Stimulated activated CD8-positive, alpha-beta memory T cell treated with anti-CD3 and anti-CD28 coated beads, Interleukin-4, amount 100 ng/mL, for 4 hours (primary cell): ENCODE data around the gene MEIS1.

ENCODE experiments used
- DNase-seq, 2 donors: peaks; one replicate each; pipeline ENCODE4 v3.0.0-alpha.2; 2020; ENCODE audit warnings: low read depth in 2 of 2, low spot score in 1 of 2

The MEIS1 gene

DNA sequence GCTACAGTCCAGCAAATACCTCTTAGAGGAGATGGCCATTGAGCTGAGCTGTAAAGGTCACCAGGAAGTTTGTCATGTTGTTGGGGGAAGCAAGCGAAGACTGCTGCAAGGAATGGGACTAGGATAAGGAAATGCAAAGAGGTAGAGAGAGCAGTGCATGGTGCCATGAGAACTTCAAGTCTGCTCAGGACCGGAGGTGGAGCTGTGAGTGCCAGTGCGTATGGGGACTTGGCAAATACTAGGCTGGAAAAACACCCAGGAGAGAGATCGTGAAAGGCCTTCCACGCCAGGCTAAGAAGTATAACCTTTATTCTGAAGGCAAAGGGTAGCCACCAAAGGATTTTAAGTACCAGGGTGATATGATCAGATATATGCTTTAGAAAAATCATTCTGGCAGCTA lies 71.3 kb downstream of the MEIS1 start:
- no peak for DNase-seq

DNA sequence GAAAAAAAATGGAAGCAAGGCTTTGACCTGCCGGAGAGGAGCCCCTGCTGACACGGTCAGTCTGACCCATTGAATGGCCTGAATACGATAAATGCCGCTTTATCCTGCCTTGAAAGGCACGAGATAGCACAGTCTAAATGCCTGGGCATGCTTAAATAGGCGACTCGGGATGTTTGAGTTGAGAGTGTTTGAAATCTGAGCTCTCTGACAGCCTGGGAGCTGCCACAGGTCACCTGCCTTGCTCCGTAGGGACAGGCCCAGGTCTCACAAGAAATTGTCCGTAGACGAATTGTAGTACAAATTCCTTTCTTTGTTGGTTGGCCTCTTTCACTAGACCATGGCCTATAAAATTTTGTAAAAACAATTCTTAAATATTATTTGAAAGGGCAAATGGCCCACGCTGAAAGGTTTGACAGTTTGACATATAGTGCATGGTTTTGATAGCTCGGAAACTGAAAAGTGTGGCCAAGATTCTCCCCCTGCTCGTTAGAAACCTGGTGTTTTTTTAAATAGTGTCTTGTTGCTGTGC lies 72.8 kb downstream of the MEIS1 start:
- DNase-seq: no peak

DNA sequence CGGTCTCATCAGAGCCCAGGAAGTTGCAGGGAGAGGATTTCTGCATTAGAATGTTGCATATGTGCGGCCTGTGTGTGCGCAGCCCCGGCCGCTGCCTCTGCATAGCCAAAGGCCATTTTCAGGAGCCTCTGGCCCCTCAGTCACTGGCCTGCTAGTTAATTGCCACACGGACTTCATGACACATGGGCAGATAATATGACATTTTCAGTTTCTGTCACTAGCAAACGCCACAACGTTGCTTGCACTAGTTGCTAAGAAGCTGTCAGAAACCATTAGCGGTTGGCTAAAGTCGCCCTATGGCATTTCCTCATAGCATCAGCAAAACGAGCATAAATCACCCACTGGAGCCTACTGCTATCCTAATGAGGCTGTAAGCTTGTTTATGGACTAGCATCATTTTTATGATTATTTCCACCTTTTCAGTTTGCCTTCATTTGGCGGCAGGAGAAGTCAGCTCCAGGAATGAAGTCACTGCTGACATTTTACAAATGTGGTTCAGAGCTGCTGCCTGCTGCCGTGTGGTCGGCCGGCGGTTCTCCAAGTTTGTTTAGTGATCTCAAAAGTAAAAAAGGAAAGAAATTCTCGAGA lies 73.7 kb downstream of the MEIS1 start:
- DNase-seq: no peak

DNA sequence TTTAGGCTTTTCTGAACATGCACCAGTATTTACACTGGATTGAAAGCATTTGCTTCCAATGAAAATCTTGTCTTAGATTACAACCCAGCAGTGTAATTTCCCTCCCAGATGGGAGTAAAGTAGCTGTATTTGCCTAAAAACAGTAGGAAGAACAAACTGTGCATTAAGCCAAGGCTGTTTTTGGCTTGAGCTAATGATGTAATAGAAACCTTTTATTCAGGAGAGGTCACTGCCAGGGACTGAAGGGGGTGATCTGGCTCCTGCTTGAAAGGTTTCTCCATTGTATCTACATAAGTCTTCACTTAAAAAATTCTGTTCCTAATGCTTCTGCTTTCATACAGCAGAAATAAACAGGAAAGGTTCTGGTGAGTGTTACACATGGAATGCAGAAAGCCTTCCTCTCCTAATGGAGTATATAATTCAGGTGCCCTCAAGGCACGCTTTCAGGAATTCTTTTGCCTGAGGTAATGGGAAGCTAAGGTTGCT lies 74.4 kb downstream of the MEIS1 start:
- no peak for DNase-seq

DNA sequence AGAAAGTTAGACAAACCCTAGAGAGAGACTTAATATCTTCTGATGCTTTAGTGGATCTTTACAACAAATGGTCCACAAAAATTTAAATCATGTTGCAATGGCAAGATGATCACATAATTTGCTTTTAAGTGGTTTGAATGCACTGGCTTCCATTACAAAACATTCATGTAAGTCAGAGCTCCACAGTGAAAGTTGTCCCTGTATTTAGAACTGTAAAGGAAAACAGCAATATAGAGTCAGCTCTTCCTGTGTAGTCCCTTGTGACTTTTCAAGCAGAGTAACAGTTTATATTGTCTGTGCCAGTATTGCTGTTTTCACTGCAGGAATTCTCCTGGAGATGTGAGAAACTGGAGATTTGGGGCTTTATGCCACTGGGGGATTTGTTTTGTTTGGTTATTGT lies 77.7 kb downstream of the MEIS1 start:
- DNase-seq: no peak

DNA sequence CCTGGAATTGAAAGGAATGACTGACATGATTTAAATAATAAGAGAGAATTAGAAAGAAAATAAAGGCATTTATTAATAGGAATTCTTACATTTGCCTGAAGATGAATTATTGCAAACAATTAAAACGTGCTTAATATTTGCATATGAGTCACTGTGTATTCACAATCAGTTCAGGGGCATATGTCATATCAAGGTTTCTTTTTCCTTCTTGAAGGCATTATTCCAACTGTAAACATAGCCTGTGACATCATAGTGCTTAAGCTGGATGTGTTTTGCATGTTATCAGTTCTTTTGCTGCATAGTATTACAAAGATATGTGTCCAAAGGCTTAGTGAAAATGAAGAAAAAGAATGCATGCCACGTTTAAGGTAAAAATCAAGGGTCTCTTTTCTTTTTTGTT lies 80.8 kb downstream of the MEIS1 start:
- no peak for DNase-seq

DNA sequence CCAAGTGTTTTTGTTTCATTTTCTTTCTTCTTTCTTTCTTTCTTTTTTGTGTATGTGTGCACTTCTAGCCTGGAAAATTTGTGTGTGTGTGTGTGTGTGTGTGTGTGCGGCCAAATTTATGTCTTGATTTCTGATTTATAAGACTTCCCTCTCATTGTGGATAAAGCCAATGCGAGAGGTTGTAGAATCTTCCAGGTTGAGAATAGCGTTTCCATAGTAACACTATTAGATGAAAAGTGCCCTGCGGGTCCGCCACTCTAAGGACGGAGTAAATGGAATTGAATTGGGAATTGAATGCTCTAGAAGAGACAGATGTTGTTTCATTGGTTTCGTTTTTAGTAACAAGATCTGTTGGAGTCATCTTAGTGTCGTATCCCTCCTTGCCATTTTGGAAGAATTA lies 81.6 kb downstream of the MEIS1 start:
- DNase-seq: no peak

DNA sequence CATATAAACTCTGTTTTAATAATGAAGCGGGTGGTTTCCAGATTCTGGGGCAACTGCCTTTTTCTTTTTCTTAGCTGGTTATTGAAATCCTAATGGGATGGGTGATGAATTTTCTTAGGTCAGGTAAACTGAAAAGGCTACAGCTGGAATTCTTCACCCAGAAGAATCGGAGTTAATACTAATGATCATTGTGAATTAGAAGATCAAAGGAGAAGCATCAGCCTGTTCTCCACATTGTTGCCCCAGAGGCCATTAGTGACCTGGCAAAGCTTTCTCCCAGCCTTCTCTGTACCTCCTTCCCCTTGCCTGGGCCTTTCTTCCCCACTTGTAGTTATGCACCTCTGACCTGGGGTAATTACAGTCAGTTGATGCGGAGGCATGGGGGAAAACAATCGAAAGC lies 82.8 kb downstream of the MEIS1 start:
- DNase-seq: no peak

DNA sequence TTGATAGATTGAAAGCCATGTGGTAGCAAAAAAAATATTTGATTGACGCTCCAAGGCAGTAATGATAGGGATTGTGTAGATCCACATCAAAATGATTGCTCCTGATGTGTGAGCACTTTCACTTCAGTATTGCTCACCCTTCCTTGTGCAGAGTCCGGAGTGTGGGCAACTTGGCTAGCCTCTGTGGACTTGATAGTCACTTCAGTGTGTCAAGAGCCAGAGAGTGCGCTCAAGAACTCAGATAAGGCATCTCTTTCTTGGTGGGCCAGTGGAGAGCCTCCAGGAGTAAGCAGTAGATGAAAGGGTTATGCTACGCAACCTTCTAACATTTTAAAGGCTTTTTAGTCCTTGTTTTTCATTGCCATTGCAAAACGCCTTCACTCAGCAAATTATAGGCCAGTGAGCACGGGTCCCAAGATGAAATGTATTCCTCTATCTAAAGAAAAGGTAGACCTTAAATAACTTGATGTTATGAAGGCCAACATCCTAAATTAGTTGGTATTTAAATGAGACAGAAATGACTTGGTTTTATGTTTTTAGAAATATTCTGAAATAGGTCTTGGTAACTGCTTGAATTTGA lies 84.4 kb downstream of the MEIS1 start:
- no peak for DNase-seq

DNA sequence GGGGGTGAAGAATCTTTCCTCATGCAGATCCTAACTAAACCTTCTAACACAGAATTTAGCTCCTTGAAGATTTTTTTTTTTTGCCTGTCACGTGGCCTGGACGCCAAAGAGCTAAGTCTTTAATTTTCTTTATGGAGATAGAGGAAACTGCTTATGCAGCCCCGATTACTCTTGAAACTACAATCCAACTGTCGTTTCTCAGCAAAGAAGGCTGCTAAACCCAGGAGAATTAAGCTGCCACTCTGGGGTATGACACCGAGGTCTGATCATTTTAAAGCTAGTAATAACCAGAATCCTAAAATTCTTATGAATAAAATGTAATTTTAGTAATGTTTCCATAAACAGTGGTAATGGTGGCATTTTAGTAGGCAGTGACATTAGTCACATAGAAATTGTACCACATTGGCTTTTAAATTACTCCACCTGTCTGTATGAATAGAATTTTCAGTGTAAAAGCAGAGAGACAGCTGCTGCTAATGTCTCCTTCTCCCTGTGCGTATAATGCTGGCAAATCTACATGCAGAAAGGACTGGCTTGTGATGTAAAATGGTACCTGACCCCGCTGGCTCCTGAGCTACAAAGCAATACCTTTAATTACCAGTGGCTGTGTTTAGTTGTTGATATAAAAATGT lies 86.5 kb downstream of the MEIS1 start:
- no peak for DNase-seq

DNA sequence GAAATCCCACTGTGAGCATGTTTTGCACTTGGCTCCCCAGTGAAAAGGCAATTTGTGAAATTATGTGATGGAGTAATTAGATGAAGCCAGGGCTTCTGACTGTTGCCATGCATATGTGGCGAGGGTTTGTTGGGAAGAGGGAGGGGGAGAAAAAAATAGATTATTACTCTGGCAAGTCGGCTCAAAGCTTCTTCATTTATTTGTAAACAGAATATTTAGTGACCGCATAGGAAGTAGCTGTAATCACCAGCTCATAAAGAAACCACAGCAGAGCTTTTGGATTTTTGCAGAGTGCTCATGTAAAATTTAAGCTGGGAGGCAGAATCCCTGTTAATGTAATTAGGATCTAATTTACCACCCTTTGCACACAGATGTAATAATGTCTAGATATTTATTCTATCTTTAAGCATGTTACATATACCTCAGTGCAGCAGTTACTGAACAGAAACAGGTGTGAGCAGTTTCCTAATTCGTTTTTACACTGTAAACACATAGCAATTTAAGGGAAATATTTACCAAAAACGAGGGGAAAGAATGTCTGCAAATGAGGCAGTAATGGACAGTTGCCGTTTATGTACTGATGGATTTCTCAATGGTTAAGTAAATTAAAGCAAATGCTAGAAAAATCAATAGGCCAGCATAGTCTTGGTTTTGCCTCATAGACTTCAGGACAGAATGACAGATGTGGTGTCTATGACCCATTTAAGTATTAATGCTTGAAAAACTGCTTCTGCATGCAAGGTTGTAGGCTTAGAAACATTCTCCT lies 87.9 kb downstream of the MEIS1 start:
- no peak for DNase-seq

DNA sequence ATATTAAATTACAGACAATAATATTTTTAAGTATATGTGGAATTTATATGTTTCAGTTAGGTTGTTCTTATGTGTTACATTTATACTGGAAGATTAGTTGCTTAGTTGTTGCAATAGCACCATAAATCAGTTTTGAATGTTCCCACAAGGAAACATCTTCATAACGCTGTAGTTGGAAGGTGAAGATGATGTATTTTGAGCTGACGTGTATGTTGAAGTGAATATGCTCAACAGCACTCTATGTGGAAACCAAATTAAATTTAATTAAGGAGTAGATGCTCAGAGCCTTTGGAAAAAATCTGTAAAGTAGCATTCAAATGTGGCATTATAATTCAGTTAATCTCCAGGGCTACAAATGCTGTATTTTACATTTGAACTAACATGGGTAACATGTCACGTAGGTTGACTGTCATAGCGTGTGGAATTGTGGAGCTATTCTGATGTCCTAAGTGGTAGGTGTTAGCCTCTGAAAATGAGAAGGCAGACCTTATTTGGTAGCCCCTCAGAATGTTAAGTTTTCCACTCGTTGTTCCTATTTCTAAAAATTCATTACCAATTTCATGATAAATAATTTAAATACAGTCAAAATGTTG lies 88.5 kb downstream of the MEIS1 start:
- no peak for DNase-seq

DNA sequence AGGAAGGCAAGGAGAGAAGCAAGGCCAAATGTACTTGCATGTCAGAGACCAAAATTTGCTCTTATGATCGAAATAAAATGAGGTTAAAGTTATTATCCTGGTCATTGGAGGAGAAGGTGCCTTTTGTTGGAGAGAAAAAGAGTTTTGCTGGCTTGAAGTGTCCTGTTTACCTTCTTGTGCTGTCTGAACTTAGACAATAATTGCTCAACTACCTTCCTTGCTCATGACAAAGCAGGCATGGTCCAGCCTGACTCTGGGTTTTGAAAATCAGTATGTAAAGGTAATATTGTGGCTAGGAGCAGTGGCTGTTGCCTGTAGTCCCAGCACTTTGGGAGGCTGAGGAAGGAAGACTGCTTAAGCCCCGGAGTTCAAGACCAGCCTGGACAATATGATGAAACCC lies 89.1 kb downstream of the MEIS1 start:
- DNase-seq: no peak

DNA sequence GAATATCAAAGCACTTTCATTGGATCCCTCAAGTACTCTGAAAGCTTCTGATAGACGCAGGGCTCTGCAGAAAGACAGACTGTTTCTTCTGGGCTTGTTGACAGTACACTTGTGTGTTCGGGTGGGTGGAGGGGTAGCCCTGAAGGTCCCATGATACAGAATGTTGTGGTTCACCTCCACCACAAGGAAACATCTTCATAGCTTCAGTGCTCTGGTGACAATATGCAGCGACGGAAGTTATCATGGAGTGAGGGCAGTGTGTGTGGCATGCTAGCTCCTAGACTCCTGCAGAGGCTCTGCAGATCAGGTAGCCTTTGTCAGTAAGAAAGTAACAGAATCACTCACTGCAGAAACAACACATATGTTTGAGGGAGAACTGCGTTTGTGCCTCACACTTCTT lies 90.7 kb downstream of the MEIS1 start:
- DNase-seq: no peak

DNA sequence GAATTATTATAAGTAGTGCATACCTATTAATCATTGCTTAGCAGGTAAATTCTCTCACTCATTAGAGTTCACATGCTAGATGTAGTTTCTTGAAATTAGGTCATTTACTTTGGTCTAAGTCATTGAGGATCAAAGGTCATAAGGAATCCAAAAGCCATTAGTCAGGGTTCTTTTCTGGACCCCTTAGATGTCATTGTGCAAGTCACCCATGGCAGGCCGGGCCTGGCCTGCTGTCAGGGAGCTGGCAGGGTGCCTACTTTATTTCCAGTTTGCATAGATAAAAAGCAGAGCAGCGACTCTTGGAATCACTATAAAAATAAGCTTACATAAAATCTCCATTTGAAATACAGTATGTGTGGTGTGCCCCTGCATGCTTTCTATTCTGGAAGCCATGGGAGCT lies 91.3 kb downstream of the MEIS1 start:
- no peak for DNase-seq

DNA sequence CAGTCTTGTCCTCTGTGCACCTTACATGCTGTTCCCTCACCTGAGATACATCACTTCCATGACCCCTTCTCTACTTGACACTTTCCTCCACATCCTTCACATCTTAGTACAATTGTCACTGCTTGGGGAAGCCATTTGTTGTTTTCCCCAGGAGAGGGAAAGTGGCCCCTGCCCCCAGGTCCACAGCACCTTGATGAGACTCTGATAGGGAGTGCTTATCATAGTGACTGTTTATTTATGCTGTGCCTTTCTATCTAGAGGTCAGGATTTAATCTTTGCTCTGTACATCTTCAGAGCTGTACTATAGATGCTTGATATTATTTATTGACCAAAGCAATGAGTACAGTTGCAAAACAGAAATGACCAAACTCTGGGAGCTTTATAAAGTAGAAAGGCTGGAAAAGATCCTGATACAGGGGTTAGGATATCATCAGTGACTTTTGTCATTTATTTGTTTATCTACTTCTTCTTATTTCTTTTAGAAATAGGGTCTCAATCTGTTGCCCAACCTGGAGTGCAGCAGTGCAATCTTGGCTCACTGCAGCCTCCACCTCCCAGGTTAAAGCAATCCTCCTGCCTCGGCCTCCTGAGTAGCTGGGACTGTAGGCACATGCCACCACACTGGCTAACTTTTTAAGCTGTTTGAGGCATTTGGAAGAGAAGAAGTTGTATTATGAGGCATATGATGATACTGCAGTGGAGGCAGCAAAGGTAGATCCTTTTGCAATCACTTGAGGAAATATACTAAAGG lies 94.2 kb downstream of the MEIS1 start:
- no peak for DNase-seq

DNA sequence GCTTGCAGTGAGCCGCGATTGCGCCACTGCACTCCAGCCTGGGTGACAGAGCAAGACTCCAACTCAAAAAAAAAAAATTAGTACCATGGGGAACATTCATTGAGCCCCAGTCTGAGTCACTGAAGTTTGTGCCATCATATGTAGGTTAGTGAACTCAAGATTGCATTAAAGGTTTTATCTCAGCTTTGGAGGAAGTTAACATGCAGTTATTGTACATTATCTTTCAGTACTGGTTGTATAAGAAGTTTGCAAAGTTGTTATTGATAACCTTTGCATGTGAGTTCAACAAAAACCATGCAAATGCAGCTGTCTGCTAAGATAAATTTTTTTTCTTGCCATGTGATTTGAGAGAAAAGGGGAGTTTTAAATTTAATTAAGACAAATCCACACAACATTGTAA lies 95.7 kb downstream of the MEIS1 start:
- DNase-seq: no peak

DNA sequence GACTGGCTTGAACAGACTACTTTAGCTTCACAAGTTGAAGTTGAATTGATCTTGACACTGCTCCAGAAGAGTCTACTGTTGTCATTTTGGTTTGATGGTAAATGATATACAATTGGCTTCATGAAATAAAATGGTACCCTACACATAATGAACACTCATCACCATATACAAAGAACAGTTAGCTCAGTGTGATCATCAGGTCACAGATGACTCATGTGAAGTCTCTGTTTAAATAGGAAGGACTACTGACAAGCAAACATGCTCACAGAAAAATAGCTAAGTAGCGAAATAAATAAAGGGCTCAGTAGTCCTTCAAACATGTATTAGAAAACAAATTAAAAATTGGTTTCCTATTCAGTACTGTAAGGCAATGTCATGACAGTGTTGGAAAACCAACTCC lies 96.2 kb downstream of the MEIS1 start:
- DNase-seq: no peak

DNA sequence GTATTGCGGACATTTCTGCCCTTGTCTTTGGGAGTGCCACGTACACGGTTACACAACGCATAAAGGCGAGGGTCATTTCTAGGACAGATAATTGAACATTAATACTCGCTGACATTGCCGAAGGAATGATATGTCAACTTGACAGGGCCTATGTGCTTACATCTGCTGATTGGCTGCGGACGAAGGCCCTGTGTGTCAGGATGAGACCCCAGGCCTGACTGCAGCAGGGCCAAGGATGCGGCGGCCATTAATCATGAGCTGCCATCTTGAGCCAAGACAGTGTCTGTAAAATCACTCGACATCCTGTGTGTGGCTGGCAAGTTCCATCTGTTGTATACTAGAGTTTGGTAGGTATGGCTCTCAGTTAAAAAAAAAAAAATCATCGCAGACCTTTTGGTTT lies 96.6 kb downstream of the MEIS1 start:
- no peak for DNase-seq

DNA sequence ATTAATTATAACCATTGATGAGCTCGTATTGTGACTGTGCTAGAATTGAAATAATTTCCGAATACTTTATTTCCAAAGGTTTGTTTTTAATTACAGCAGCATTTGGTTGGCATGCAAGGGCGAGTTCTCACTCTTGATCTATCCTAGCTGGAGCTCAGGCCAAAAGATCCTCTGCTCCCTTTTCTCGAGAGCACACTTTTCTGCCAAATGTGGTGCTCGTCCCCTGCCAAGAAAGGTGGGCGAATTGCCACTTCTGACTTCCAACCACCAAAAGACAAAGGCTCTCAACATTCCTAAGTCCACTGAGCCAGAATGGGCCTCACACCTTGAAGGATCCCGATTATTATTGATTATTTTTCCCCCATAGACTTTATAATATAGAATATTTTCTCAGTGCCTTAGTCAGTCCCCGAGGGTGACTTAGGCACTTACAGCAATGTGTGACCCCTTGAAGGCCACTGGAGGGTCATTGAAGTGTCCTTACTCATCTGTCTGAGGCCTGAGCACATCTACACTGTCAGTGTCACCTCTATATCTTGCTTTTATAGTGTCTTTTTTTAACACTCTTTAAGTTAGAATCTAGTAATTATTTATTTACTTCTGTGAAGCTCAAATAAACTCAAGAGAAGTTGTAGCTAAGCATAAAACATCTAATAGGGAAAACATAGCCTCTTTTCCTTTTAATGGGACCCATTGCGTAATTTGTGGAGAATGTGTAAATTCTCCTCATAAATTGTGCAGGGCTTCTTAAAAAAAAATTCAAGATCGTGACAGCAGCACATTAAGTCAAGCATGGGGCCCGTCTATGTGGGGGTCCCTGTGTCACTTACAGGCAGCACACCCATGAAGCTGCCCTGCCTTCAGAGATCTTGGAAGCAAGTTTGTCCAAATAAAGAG lies 98.3 kb downstream of the MEIS1 start:
- DNase-seq: no peak
